HepG2 (cell line): ENCODE results near the gene AMHR2. TPM values are rescaled to one million over a fixed set of nuclear protein-coding genes. Genes with fewer than 3 reads are reported as not detected.

Source experiments
- ATAC-seq: fragments of 200-7000 bp; cut with Tn5 transposase; 3 replicates; pipeline ENCODE4 v1.9.1; 2020; ENCODE audit warnings: mild to moderate bottlenecking, moderate library complexity
- BruUV-seq: library from RNA; stranded (reverse); fragments of 400-500 nt; replicated peaks from 2 replicates; lab custom pipeline; 2021; lab: Mats Ljungman, UMichigan
- CTCF ChIA-PET: fragments of 300-600 bp; formaldehyde crosslinking; extraction: SDS; loops from one replicate; lab custom pipeline; 2021; ENCODE audit warnings: low total read pairs, inconsistent platforms, low intra/inter-chr PET ratio; lab: Yijun Ruan, JAX
- POLR2A ChIA-PET: fragments of 350-600 bp; sonication (Branson Sonifier 250); formaldehyde crosslinking; loops from one replicate; lab custom pipeline; 2020; ENCODE audit warnings: antibody characterized with exemption, inconsistent platforms; lab: Yijun Ruan, JAX
- DNase-seq: peaks from one replicate; pipeline ENCODE4 v3.0.0-alpha.2; 2015; ENCODE audit warnings: low spot score
- FAIRE-seq: peaks from 3 replicates; lab custom pipeline; 2011; peaks lifted over from hg19 to GRCh38; lab: Jason Lieb, UNC
- H2AFZ ChIP-seq: one replicate; pipeline ENCODE4 v1.6.1; 2011; ENCODE audit warnings: low read length, inconsistent platforms
- H3K27ac ChIP-seq: fragments of 300-600 bp; 3 replicates; pipeline ENCODE4 v1.8.0; 2011; ENCODE audit warnings: mixed run types, mild to moderate bottlenecking, mixed read lengths, low read length, inconsistent platforms; ENCODE audit not compliant: insufficient read depth; ENCODE audit errors: extremely low read length
- H3K27me3 ChIP-seq, 2 experiments: fragments of 200-600 bp in 1 of 2; 2 replicates in 1 of 2; 3 replicates in 1 of 2; pipeline versions ENCODE4 v1.6.0 to v1.8.0; 2011; ENCODE audit warnings: low read length in 2 of 2, mild to moderate bottlenecking in 2 of 2, moderate library complexity in 2 of 2, inconsistent platforms in 1 of 2; ENCODE audit not compliant: insufficient read depth in 2 of 2, control insufficient read depth in 1 of 2
- H3K36me3 ChIP-seq, 2 experiments: fragments of 200-600 bp in 1 of 2; replicated peaks in 1 of 2; 2 replicates in 1 of 2; 3 replicates in 1 of 2; pipeline versions ENCODE4 v1.5.1 to v1.8.0; 2011; ENCODE audit warnings: low read length in 2 of 2, inconsistent platforms in 1 of 2; ENCODE audit not compliant: insufficient read depth in 2 of 2, control insufficient read depth in 1 of 2
- H3K4me1 ChIP-seq: 2 replicates; pipeline ENCODE4 v1.5.1; 2012; ENCODE audit warnings: low read length, inconsistent platforms; ENCODE audit not compliant: insufficient read depth
- H3K4me2 ChIP-seq: 2 replicates; pipeline ENCODE4 v1.6.0; 2011; ENCODE audit warnings: low read depth, low read length, inconsistent platforms
- H3K4me3 ChIP-seq, 3 experiments: fragments of 200-600 bp in 1 of 3; sonication (generic), shearing (Covaris generic) in 1 of 3; replicated peaks in 1 of 3; 2 replicates each; pipeline ENCODE4 v1.5.1; 2011 to 2016; ENCODE audit warnings: low read length in 3 of 3, inconsistent platforms in 2 of 3, low read depth in 2 of 3, mild to moderate bottlenecking in 2 of 3, control low read depth in 1 of 3, mixed read lengths in 1 of 3; ENCODE audit not compliant: insufficient read depth in 1 of 3
- H3K79me2 ChIP-seq: one replicate; pipeline ENCODE4 v1.6.1; 2011; ENCODE audit warnings: low read length, inconsistent platforms; ENCODE audit not compliant: insufficient read depth
- H3K9ac ChIP-seq: 2 replicates; pipeline ENCODE4 v1.6.0; 2011; ENCODE audit warnings: mild to moderate bottlenecking, low read depth, low read length, inconsistent platforms; ENCODE audit not compliant: insufficient read depth
- H3K9me3 ChIP-seq: 2 replicates; pipeline ENCODE4 v1.5.1; 2012; ENCODE audit warnings: mild to moderate bottlenecking, low read length
- H4K20me1 ChIP-seq: 2 replicates; pipeline ENCODE4 v1.6.0; 2011; ENCODE audit warnings: inconsistent platforms, mild to moderate bottlenecking, low read length, moderate library complexity; ENCODE audit not compliant: insufficient read depth
- MTF2 ChIP-seq: sonication (generic); formaldehyde crosslinking; IDR thresholded peaks from 2 replicates; pipeline ENCODE4 v1.5.0; 2020; ENCODE audit warnings: missing genetic modification reagents, borderline replicate concordance
- POGZ ChIP-seq: sonication (generic); formaldehyde crosslinking; IDR thresholded peaks from 2 replicates; pipeline ENCODE4 v1.4.0; 2020; ENCODE audit warnings: mild to moderate bottlenecking, missing genetic modification reagents
- POLR2AphosphoS2 ChIP-seq: IDR thresholded peaks from 2 replicates; pipeline ENCODE4 v1.6.1; 2011; ENCODE audit warnings: low read depth, low read length, improper control_type of control experiment
- RBFOX2 ChIP-seq: fragments of 200-400 bp; formaldehyde crosslinking; IDR thresholded peaks from 2 replicates; pipeline ENCODE4 v1.6.1; 2017; ENCODE audit warnings: low read depth, mild to moderate bottlenecking, low read length
- RCOR2 ChIP-seq: IDR thresholded peaks from 2 replicates; pipeline ENCODE4 v1.6.1; 2016; ENCODE audit warnings: missing biosample characterization, missing genetic modification reagents
- WGBS: methylation state at CpG from one replicate; pipeline ENCODE4 v1.1.6; 2017; ENCODE audit warnings: low lambda C conversion rate; 5-methylcytosine and 5-hydroxymethylcytosine counted together
- in situ Hi-C: cut with HindIII; loops from 2 replicates; pipeline ENCODE4 v1.10.0; 2017; ENCODE audit warnings: low pct_unique_long_range_greater_than_20kb; ENCODE audit not compliant: extremely low pct_ligation_motif_present
- intact Hi-C: fragments of 100-400 bp; cut with micrococcal nuclease; formaldehyde crosslinking; loops from one replicate; pipeline ENCODE4 v1.10.0; 2022; ENCODE audit not compliant: unreplicated experiment
- polyA plus RNA-seq, 8 experiments: library from polyadenylated mRNA; depleted of rRNA in 3 of 8; stranded (reverse) in 7 of 8; unstranded in 1 of 8; fragments of >200 nt; fragmentation: Illumina TruSeq in 4 of 8; extraction: Trizol in 4 of 8; gene quantifications; 2 replicates each; pipeline versions ENCODE4 v1.2.1 to v1.2.3, GENCODE V29; 2011 to 2016; ENCODE audit warnings: low read depth in 4 of 8, missing spikeins in 1 of 8, mixed read lengths in 1 of 8; ENCODE audit not compliant: insufficient read depth in 1 of 8
- total RNA-seq, 5 experiments: library from RNA; depleted of rRNA; stranded (reverse); fragments of >200 nt; fragmentation: Illumina TruSeq; extraction: Trizol; gene quantifications; 2 replicates each; pipeline ENCODE4 v1.2.3, GENCODE V29; 2016; ENCODE audit warnings: low read depth in 1 of 5

Gene AMHR2
- total and polyA plus RNA-seq, 2 of the 13 experiments (the other 11 are each of a cell fraction or from before 2014, with no cell fraction given): 0.24 to 0.58 TPM

DNA sequence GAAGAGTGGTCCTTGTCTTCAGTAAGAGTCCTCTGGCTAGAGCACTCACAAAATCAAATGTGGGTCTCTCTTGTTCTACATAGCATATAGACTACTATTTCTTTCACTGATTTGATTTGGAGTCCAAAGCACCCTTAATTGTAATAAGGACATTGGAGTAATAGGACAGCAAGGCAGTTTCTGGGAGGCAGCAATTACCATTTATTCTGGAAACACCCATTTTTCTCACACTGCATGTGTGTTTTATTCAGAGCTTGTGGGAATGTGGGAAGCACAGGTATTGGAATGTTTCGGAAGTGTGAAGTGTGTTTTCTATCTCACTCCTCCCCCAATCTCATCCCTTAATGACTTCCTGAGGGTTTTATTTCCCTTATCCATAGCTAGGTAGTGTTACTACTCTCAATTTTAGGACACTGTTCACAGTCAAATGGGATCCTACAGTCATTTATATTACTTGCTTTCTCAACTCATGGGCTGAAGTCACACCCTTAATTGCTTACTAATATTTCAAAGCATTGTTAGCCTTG lies 48.5 kb downstream of the AMHR2 start:
- no peaks in the 10 kb centered on the region; the same call in 1 of the 2 replicates for H3K4me1 ChIP-seq
- H3K36me3 ChIP-seq: peaks cover 52 to 96% of the 10 kb centered on the region in 2 experiments
- TSS peak; percentile 2 for BruUV-seq
- H3K9ac ChIP-seq: no peak overlapping the region
- in situ Hi-C loops (no loop called here), intact Hi-C loops (loop anchor here (5.0 kb wide), 1 partner anchor 35 kb away; the partner anchor contains the start of gene NPFF)
- no peaks in the 10 kb centered on the region for H3K9me3 ChIP-seq
- ChIA-PET POLR2A (interaction anchor here (0.7 to 2.1 kb wide), 3 partner anchors 10 to 24 kb away, joined by 3 to 10 read pairs (median 3); no protein-coding TSS in a partner anchor), CTCF (no interaction called here)
- no peaks in the 10 kb centered on the region for H3K27me3 ChIP-seq
- H3K79me2 ChIP-seq: peaks cover 30% of the 10 kb centered on the region
- 100% methylated on average over 1 of the region's 1 CpG for WGBS
- no peak for ATAC-seq
- H3K4me3 ChIP-seq: no peak overlapping the region
- no peak for DNase-seq
- no peak overlapping the region for H2AFZ ChIP-seq
- H3K27ac ChIP-seq: no peak overlapping the region
- H3K4me2 ChIP-seq: no peak overlapping the region
- no peak for FAIRE-seq
- TF ChIP-seq RCOR2 (CRISPR knock-in tag) (no peak), RBFOX2 (peak; percentile 45; the same call in 1 of the 2 replicates)
- H4K20me1 ChIP-seq: peaks cover 43% of the 10 kb centered on the region

GRCh38 chr12:53474077-53474476 lies 50.4 kb downstream of the AMHR2 start:
- Histone ChIP-seq H3K9ac (no peak overlapping the region), H3K27ac (no peak overlapping the region), H3K4me3 (no peak overlapping the region), H3K4me1 (no peaks in the 10 kb centered on the region; the same call in 1 of the 2 replicates), H3K79me2 (peaks cover 26% of the 10 kb centered on the region), H4K20me1 (peaks cover 39% of the 10 kb centered on the region), H3K36me3 (peaks cover 47 to 94% of the 10 kb centered on the region in 2 experiments), H2AFZ (no peak overlapping the region), H3K9me3 (no peaks in the 10 kb centered on the region), H3K4me2 (no peak overlapping the region), H3K27me3 (no peaks in the 10 kb centered on the region)
- CTCF ChIA-PET: no interaction called here
- TF ChIP-seq MTF2 (CRISPR knock-in tag) (no peak), POLR2AphosphoS2 (peak; percentile 31; the same call in 1 of the 2 replicates), RBFOX2 (peak; percentile 48; the same call in 1 of the 2 replicates), POGZ (CRISPR knock-in tag) (no peak)
- TSS peak; percentile 10 for BruUV-seq
- FAIRE-seq (no peak), ATAC-seq (no peak), DNase-seq (no peak)
- 94% methylated on average over 2 of the region's 2 CpGs for WGBS
- intact Hi-C loops (loop anchor here (5.0 kb wide), 1 partner anchor 33 kb away; the partner anchor contains the start of gene NPFF), in situ Hi-C loops (no loop called here)
- POLR2A ChIA-PET: interaction anchor here (1.3 to 2.1 kb wide), 5 partner anchors 8 to 33 kb away, joined by 4 to 10 read pairs (median 5); partner anchors contain the start of gene TARBP2
